Uterus (tissue), 2 donors: ENCODE results near the gene TTC9C.

Experiments used
- CTCF ChIP-seq, 4 experiments: fragments of 200-600 bp in 2 of 4; fragments of 450-650 bp in 2 of 4; sonication (generic) in 2 of 4; IDR thresholded peaks; one replicate each; pipeline ENCODE4 v1.5.1; 2016 to 2019; ENCODE audit warnings: antibody characterized with exemption in 4 of 4, mild to moderate bottlenecking in 2 of 4, moderate library complexity in 1 of 4
- POLR2A ChIP-seq, 2 donors: fragments of 450-650 bp; IDR thresholded peaks; one replicate each; pipeline ENCODE4 v1.6.1; 2016; ENCODE audit warnings: antibody characterized with exemption in 2 of 2, mild to moderate bottlenecking in 1 of 2, moderate library complexity in 1 of 2

- no peak for TF ChIP-seq CTCF (IDR thresholded peaks at IDR 0.05)
- no peak for TF ChIP-seq POLR2A (IDR thresholded peaks at IDR 0.05)
Observed at GRCh38 chr11:62747475-62748160, 19.3 kb downstream of the TTC9C start.
